ENCODE results near the gene XAF1.

- no peak for TF ChIP-seq EZH2phosphoT487 (IDR thresholded peaks at IDR 0.05; ENCODE audit: borderline replicate concordance)
- TF ChIP-seq, protein P1, sequence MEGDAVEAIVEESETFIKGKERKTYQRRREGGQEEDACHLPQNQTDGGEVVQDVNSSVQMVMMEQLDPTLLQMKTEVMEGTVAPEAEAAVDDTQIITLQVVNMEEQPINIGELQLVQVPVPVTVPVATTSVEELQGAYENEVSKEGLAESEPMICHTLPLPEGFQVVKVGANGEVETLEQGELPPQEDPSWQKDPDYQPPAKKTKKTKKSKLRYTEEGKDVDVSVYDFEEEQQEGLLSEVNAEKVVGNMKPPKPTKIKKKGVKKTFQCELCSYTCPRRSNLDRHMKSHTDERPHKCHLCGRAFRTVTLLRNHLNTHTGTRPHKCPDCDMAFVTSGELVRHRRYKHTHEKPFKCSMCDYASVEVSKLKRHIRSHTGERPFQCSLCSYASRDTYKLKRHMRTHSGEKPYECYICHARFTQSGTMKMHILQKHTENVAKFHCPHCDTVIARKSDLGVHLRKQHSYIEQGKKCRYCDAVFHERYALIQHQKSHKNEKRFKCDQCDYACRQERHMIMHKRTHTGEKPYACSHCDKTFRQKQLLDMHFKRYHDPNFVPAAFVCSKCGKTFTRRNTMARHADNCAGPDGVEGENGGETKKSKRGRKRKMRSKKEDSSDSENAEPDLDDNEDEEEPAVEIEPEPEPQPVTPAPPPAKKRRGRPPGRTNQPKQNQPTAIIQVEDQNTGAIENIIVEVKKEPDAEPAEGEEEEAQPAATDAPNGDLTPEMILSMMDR (conservative IDR thresholded peaks at IDR 0.05; ENCODE audit: low read length) = no peak
Measured at GRCh38 chr17:6818938-6819337, 63.1 kb downstream of the XAF1 start.

Data from Loucy (cell line).